GM18870 (cell line): ENCODE results near the gene ETS1.

Experiments used
- ATAC-seq: cut with Tn5 transposase; IDR thresholded peaks from one replicate; pipeline ENCODE4 v1.9.1; 2021; ENCODE audit warnings: moderate library complexity; ENCODE audit not compliant: unreplicated experiment

Gene ETS1

GRCh38 chr11:128573638-128574037 lies 13.7 kb downstream of the ETS1 start:
- ATAC-seq, result no peak

GRCh38 chr11:128572965-128573364 lies 14.4 kb downstream of the ETS1 start:
- no peak for ATAC-seq

- ATAC-seq, result no peak
Measured at GRCh38 chr11:128570632-128571031, 16.7 kb downstream of the ETS1 start.

- no peak for ATAC-seq
Measured at GRCh38 chr11:128569291-128569690, 18.1 kb downstream of the ETS1 start.

GRCh38 chr11:128568166-128568778 lies 19.1 kb downstream of the ETS1 start:
- ATAC-seq, result no peak

- ATAC-seq, result no peak
Measured at GRCh38 chr11:128567130-128567529, 20.2 kb downstream of the ETS1 start.

- no peak for ATAC-seq
Measured at GRCh38 chr11:128565881-128566280, 21.5 kb downstream of the ETS1 start.

GRCh38 chr11:128564642-128565245 lies 22.6 kb downstream of the ETS1 start:
- no peak for ATAC-seq

GRCh38 chr11:128563942-128564641 lies 23.3 kb downstream of the ETS1 start:
- no peak for ATAC-seq

GRCh38 chr11:128563308-128563707 lies 24.1 kb downstream of the ETS1 start:
- ATAC-seq, result no peak

- no peak for ATAC-seq
Measured at GRCh38 chr11:128559496-128560103, 27.8 kb downstream of the ETS1 start.

- no peak for ATAC-seq
Measured at GRCh38 chr11:128555606-128556005, 31.8 kb downstream of the ETS1 start.

GRCh38 chr11:128553662-128554362 lies 33.5 kb downstream of the ETS1 start:
- no peak for ATAC-seq

- peak; percentile 49 for ATAC-seq
Measured at GRCh38 chr11:128552783-128553661, 34.3 kb downstream of the ETS1 start.

GRCh38 chr11:128551611-128552335 lies 35.6 kb downstream of the ETS1 start:
- peak; percentile 71 for ATAC-seq

- ATAC-seq, result no peak
Measured at GRCh38 chr11:128551058-128551457, 36.3 kb downstream of the ETS1 start.

- ATAC-seq, result no peak
Measured at GRCh38 chr11:128550261-128550821, 37.0 kb downstream of the ETS1 start.

- ATAC-seq, result no peak
Measured at GRCh38 chr11:128549256-128549944, 38.0 kb downstream of the ETS1 start.
